GM12872 (cell line): Measurements from ENCODE around the gene PDE1C.

Source experiments
- TF ChIP-seq, protein P1 (sequence below): IDR thresholded peaks from 3 replicates; pipeline ENCODE4 v1.5.1; 2011; ENCODE audit warnings: low read depth, mild to moderate bottlenecking, low read length, moderate library complexity; ENCODE audit not compliant: insufficient read depth

The PDE1C gene

DNA sequence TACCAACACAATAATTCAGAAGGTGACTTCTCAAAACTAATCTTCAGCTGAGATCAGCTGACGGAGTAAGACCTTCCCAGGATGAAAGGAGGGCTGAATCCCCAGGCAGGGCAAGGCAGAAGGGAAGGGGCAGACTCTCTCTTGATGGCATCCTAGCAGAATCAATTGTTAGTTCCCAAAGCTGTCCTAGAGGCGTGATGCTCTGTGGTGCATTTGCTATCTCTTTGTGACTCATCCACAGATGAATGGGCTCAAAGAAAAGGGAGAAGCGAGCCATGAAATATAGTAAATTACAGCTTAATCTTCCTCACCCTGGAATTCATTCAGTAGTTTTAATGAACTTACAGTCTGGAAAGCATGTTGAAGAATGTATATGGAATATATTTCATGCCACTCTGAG is 37.2 kb downstream of the PDE1C start:
- TF ChIP-seq, protein P1, sequence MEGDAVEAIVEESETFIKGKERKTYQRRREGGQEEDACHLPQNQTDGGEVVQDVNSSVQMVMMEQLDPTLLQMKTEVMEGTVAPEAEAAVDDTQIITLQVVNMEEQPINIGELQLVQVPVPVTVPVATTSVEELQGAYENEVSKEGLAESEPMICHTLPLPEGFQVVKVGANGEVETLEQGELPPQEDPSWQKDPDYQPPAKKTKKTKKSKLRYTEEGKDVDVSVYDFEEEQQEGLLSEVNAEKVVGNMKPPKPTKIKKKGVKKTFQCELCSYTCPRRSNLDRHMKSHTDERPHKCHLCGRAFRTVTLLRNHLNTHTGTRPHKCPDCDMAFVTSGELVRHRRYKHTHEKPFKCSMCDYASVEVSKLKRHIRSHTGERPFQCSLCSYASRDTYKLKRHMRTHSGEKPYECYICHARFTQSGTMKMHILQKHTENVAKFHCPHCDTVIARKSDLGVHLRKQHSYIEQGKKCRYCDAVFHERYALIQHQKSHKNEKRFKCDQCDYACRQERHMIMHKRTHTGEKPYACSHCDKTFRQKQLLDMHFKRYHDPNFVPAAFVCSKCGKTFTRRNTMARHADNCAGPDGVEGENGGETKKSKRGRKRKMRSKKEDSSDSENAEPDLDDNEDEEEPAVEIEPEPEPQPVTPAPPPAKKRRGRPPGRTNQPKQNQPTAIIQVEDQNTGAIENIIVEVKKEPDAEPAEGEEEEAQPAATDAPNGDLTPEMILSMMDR = no peak

DNA sequence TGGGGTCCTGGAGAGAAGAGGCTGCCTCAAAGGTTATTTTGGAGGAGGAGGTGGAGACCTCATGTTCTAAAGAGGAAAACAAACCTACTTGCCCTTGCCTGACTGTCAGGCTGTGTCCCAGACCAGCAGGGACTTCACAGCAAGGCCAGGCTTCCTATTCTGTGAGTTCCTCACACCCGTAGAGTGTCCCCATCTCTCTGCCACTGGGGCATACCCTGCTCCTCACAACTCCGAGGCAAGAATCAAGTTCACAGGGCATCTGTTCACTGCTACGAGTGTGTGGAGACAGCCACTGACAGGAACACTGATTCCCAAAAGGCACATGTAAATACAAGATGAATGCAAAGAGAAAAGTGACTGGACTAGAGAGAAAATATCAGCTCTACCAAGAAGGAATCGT is 38.0 kb downstream of the PDE1C start:
- TF ChIP-seq, protein P1 = no peak

DNA sequence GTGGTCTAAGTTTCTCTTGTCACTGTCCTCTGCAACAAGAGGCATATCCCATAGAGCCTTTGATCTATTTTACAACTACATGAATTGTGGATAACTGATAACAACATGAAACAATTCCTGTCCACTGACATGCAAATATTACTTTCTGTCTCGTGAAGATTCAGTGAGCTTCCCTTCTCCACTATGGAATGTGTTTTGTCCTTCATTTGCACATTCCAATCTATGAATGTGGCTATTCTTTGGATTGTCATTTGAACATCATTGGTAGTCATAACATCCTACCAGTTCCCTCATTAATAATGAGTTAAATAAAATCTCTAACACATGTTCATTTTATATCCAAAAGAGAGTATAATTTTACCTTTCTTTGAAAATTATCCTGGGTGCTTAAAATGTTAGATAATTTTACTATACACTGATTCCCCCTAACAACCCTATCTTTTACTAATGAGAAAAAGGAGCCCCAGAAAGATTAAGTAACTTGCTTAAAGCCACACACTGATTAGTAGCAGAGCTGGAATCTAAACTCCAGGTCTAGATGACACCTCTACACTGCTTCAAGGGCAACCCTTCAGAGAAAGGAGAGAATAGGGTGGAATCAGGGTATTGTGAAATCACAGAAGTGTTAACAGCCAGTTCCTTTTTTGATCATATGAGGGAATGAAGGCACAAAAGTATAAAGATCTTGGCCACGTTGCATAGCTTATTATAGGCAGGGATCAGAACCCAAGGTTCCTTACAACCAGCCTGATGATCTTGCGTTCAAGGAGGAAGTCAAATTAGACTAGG is 39.1 kb downstream of the PDE1C start:
- TF ChIP-seq, protein P1 = no peak

DNA sequence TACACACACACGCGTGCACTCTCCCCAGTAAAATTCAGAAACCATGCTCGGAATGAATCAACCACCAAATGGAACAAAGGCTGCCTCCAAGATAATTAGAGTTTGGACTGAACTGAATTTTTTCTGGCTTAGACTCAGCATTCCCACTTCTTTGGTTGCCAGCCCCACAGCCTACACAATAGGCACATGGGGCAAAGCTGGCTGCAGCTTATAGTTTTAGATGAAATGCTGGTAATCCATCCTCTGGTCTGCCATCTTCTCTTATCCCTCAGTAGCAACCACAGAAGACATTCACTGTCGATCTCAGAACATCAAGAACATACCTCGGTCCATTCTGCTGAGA is 44.2 kb downstream of the PDE1C start:
- TF ChIP-seq, protein P1 = no peak

DNA sequence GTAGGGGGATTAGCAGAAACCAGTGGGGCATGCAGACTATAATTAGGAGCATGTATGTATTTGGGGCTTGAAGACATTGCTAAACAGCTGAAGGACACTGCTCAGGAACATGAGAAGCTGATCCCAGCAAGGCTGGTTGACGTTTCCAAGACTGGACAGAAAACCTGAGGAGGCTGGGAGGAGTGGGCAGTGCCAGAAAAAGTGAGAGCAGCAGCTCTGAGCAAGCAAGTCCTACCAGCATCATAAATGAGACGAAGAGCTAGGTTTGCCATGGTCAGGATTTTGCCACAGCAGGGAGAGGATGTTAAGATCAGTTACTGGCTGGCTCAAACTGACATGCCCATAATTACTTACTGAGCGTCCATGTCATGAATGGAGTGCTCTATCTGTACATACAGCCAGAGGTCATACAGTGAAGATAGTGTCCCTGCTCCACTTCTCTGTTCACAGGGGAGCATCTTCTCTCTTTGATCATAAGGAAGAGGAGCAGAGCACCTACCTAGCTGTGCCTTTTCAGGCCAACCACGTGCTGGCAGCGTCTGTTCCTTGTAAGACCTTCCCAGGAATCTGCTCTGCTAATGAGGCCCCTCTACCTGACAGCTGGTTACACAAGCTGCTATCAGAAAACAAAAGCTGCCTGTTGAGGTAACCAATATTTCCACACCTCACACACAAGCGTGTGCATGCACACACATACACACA is 44.7 kb downstream of the PDE1C start:
- TF ChIP-seq, protein P1 = no peak

DNA sequence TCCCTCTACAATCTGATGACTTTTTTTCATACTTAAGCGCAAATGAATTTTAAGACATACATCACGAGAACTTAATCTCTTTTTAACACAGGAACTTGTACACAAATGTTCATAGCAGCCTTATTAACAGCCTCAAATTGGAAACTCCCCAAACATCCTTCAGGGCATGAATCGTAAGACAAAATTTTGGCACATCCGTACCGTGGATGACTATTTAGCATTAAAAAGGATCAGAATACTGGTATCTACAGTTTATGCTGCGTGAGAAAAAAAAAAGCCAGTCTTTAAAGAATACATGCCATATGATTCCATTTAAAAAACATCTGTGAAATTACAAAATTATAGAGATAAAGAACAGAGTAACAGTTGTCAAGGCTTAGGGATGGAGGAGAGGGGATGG is 46.8 kb downstream of the PDE1C start:
- TF ChIP-seq, protein P1 = no peak

DNA sequence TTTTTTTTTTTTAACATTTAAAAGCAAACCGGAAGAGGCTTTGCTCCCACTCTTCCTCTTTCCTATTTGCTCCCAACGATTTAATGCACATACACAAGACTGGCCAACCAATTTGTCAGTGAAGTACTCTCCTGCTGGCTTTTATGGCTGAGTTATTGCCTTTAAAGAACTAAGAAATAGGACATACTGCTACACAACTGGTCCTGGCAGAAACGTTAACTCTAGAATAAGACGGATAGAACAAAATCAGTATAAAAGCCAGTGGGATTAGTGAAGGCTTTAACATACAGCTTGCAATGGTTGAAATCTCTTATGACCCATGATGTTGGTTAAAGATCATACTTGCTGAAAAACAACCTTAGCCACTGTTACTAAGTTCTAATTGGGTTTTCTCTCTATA is 47.2 kb downstream of the PDE1C start:
- TF ChIP-seq, protein P1 = no peak
